ENCODE results near the gene MALT1.

Gene MALT1, protein sequence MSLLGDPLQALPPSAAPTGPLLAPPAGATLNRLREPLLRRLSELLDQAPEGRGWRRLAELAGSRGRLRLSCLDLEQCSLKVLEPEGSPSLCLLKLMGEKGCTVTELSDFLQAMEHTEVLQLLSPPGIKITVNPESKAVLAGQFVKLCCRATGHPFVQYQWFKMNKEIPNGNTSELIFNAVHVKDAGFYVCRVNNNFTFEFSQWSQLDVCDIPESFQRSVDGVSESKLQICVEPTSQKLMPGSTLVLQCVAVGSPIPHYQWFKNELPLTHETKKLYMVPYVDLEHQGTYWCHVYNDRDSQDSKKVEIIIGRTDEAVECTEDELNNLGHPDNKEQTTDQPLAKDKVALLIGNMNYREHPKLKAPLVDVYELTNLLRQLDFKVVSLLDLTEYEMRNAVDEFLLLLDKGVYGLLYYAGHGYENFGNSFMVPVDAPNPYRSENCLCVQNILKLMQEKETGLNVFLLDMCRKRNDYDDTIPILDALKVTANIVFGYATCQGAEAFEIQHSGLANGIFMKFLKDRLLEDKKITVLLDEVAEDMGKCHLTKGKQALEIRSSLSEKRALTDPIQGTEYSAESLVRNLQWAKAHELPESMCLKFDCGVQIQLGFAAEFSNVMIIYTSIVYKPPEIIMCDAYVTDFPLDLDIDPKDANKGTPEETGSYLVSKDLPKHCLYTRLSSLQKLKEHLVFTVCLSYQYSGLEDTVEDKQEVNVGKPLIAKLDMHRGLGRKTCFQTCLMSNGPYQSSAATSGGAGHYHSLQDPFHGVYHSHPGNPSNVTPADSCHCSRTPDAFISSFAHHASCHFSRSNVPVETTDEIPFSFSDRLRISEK

DNA sequence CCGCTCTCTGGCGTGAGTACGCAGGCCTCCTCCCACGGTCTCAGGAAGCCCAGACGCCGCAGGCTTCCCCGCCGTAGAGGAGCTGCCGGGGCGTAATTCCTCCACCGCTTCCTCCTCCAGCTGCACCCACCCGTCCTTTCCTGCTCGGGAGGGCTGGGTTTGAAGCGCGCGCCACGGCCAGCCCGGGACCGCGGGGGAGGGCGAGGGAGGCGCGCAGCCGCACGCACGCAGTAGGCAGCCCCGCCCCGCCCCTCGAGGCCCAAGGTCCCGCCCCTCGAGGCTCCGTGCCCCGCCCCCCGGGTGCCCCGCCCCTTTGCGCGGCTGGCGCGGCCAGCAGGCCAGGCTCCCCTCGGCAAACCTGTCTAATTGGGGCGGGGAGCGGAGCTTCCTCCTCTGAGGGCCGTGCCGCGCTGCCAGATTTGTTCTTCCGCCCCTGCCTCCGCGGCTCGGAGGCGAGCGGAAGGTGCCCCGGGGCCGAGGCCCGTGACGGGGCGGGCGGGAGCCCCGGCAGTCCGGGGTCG lies at the start of gene MALT1:
MALT1 (plus strand) TSS at position 355 of the 521 bp plus-strand sequence. CDS start 179 bp downstream, outside the sequence.
- Histone ChIP-seq H3K27ac (peak within 1 kb of the TSS; percentile 91 to 96), H3K4me3 (peak within 1 kb of the TSS; percentile 97)
- TF ChIP-seq, protein P1, sequence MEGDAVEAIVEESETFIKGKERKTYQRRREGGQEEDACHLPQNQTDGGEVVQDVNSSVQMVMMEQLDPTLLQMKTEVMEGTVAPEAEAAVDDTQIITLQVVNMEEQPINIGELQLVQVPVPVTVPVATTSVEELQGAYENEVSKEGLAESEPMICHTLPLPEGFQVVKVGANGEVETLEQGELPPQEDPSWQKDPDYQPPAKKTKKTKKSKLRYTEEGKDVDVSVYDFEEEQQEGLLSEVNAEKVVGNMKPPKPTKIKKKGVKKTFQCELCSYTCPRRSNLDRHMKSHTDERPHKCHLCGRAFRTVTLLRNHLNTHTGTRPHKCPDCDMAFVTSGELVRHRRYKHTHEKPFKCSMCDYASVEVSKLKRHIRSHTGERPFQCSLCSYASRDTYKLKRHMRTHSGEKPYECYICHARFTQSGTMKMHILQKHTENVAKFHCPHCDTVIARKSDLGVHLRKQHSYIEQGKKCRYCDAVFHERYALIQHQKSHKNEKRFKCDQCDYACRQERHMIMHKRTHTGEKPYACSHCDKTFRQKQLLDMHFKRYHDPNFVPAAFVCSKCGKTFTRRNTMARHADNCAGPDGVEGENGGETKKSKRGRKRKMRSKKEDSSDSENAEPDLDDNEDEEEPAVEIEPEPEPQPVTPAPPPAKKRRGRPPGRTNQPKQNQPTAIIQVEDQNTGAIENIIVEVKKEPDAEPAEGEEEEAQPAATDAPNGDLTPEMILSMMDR (IDR thresholded peaks at IDR 0.05) = no peak
- DNase-seq (ENCODE audit: low spot score) = peak; percentile 92

DNA sequence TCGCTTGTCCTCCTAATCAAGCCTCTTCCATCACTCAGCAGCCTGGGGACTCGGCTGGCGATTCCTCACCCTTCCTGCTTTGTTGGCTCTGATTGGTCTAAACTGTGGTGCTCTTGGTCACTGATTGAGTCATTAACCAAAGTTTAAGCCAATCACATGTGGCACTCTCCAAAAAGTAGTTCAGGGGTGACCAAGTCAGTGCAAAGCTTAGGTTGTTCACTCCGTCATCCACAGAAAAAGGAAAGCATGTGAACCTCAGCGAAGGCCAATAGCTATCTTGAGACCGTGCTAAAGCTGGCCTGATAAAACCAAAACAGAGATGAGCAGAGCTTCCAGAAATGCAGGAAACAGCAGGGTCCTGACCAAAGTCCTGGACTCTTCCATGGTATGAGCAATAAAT lies 47.3 kb upstream of the MALT1 start:
- TF ChIP-seq, protein P1 (IDR thresholded peaks at IDR 0.05) = no peak
- DNase-seq (ENCODE audit: low spot score) = no peak
- no peak overlapping the region for H3K27ac ChIP-seq

DNA sequence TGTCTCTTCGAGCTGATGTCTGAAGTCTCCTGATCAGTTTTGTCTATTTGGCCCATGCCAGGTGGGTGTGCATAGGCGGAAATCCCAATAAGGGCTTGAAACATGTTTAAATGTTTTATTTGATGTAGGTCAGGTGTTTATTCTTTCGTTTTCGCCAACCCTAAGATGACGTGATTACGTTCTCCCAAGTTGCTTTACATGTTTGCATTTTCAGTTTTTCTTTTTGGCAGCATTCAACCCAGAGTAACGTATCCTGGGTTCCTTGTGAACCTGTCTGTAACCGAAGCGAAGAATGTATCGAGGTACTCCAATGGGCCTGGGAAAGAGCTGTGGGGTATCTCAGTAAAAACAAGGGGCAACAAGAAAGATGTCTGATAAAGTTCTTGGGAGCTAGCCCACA lies 45.4 kb upstream of the MALT1 start:
- H3K4me3 ChIP-seq = no peak overlapping the region
- no peak overlapping the region for H3K27ac ChIP-seq
- TF ChIP-seq, protein P1 (IDR thresholded peaks at IDR 0.05) = no peak
- no peak for DNase-seq (ENCODE audit: low spot score)

More for the DNA sequence above, 47.3 kb upstream of the MALT1 start:
- H3K4me3 ChIP-seq = no peak overlapping the region

DNA sequence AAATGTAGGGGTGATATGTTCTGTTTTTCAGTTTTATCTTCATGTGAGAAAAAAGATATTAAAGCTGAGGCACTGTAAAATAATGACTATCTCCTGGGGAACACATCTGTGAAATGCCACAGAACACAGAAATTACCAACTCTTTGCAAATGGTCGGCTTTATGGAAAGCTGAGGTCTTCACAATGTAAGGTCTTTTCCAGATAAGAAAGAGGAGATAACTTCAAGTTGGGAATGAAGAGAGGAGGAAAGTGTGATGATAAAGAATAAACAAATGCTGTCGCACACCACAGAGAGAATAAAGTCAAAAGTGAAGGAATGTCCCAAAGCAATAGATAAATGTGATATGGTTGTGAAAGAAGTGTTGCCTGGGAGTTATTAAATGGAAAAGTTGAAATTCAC lies 41.2 kb upstream of the MALT1 start:
- Histone ChIP-seq H3K27ac (no peak overlapping the region), H3K4me3 (no peak overlapping the region)
- TF ChIP-seq, protein P1 (IDR thresholded peaks at IDR 0.05) = no peak
- no peak for DNase-seq (ENCODE audit: low spot score)

DNA sequence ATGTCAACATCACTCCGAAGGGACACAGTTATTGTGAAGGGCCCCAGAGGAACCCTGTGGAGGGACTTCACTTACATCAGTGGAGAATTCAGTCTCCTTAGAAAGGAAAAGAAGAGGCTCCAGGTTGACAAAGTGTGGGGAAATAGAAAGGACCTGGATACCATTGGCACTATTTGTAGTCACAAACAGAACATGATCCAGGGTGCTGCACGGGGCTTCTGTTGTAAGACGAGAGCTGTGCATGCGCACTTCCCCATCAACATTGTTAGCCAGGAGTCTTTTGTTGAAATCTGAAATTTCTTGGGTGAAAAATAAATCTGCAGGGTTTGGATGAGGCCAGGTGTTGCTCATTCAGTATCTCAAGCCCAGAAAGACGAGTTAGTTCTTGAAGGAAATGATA lies 40.0 kb upstream of the MALT1 start:
- no peak for DNase-seq (ENCODE audit: low spot score)
- H3K27ac ChIP-seq = no peak overlapping the region
- TF ChIP-seq, protein P1 (IDR thresholded peaks at IDR 0.05) = no peak
- H3K4me3 ChIP-seq = no peak overlapping the region

DNA sequence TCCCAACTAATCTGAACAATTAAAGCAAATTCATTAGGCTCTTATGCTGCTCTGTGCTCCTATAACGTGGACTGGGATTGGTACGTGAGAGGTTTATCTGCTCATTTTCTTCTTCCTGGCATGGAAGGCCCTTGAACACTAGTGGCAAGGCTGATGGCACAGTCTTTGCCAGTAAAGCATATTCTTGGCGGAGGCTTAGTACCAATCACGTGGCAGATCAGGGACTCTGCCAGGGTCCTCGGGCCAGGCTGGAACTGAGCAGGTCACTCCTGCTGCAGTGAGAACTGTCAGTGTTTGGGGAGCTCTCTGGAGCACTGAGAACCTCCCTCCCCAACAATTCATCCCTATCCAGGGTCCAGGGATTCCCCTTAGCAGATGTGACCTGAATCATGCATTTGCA lies 38.7 kb upstream of the MALT1 start:
- Histone ChIP-seq H3K4me3 (no peak overlapping the region), H3K27ac (no peak overlapping the region)
- no peak for DNase-seq (ENCODE audit: low spot score)
- TF ChIP-seq, protein P1 (IDR thresholded peaks at IDR 0.05) = no peak

Data from coronary artery (tissue), 2 donors.